T-helper 1 cell treated with Interleukin-12 subunit alpha and Interleukin-12 subunit beta and Interleukin-4 antibody, amounts not matched to agents 30 ng/mL and 1 ng/mL, for 36 hours (primary cell): ENCODE results near the gene SPECC1. TPM values are rescaled to one million over a fixed set of nuclear protein-coding genes. Genes with fewer than 3 reads are reported as not detected.

Experiments used
- intact Hi-C: fragments of 100-400 bp; cut with micrococcal nuclease; formaldehyde crosslinking; loops from one replicate; pipeline ENCODE4 v1.15.1; 2024
- total RNA-seq: library from RNA; stranded (reverse); gene quantifications from 2 replicates; pipeline ENCODE4 v1.2.3, GENCODE V29; 2022

The SPECC1 gene
- total RNA-seq, 1 donor from 2014 or later = 10.8 TPM

DNA sequence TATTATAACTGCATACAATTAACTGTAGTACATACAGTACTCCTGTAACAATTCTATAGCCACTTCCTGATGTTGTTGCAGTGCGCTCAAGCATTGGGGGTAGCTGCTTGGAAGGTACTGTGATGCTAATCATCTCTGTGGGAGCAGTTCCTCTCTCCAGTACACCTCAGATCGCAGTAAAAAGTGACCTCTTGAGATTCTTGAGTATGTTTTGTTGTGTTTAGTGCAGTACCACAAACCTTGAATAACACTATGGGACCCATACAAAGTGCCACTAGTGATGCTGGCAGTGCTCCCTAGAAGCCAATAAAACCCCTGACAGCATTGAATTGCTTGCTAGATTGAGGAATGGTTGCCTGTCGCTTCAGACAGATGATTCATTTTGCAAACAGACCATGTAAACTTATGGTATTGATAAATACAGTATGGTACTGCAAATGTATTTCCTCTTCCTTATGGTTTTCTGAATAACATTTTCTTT, 193.0 kb downstream of the SPECC1 start:
- intact Hi-C loops = no loop called here

- intact Hi-C loops = no loop called here
Measured at GRCh38 chr17:20203018-20203417, 193.9 kb downstream of the SPECC1 start.

DNA sequence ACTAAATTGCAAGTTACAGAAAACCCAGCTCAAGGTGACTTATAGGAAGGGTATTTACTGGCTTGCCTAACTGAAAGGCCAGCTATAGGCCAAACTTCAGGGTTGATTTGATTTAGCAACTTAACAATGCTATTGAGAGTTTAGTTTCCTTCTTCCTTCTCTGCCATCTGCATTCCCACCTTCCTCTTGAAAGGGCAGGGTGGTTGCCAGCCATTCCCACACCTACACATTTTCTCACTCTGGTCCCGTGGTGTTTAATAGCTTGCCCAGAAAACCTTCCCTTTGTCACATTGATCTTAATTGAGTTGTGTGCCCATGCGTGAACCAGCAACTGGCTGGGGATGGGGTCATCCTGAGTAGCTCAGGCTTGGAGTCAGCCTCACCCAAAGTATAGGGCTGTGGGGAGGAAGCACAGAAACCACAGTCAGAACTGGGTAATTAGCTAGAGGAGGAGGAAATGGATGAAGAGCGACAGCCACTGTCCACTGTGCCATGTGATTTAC, 194.7 kb downstream of the SPECC1 start:
- intact Hi-C loops = no loop called here

GRCh38 chr17:20205609-20206008, 196.4 kb downstream of the SPECC1 start:
- intact Hi-C loops = no loop called here

- intact Hi-C loops = no loop called here
Measured at GRCh38 chr17:20206068-20206467, 196.9 kb downstream of the SPECC1 start.

- intact Hi-C loops = no loop called here
Measured at GRCh38 chr17:20206591-20206990, 197.4 kb downstream of the SPECC1 start.

GRCh38 chr17:20207262-20207985, 198.3 kb downstream of the SPECC1 start:
- intact Hi-C loops = no loop called here

DNA sequence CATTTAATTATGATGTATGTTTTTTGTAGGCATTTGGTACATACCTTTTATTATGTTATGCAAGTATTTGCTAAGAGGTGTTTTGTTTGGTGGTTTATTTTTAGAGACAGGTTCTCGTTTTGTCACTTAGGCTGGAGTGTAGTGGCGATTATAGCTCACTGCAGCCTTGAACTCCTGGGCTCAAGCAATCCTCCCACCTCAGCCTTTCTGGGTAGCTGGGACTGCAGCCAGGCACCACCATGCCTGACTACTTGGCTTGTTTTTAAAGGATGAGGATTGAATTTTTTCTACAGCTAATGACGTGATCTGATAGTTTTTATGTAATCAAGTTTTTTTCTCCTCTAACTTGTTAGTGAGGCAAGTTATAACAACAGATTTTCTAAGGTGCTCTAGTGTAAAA, 199.6 kb downstream of the SPECC1 start:
- intact Hi-C loops = no loop called here

- intact Hi-C loops = no loop called here
Measured at GRCh38 chr17:20210180-20210579, 201.0 kb downstream of the SPECC1 start.

DNA sequence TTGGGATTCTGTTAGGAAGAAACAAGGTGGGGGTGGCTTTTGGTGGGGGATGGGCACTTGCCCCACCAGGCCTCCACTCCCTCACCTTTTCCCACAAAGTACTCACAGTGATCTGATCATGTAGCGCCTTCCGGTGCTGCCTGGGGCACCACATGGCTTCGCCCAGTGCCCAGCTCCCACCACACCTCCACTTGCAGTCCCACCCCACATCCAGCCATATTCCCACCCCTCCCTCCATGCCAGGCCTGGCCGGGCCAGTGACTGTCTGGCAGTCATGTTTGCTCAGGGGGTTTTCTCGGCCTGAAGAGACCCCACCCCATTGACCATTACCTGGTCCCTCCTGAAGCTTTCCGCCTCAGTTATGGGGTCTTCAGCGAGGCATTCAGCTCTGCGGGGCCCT, 201.5 kb downstream of the SPECC1 start:
- intact Hi-C loops = no loop called here

DNA sequence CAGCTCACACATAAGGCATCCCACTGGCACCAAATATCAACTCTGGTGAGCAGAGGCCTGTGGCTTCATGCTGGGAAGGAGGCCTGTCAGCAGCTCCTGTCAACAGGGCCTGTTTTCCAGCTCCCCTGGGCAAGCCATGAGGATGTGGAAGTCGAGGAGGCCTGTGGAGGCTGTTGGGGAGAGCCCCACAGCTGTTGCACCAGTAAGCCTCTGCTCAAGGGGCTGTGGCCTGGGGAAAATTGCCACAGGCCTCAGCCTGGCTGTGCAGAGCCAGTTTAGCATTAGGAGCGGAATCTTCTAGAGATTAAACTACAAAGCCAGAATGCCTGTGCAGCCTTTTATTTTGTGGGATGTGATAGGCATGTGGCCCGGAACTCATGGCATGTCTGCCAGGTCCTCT, 202.1 kb downstream of the SPECC1 start:
- intact Hi-C loops = no loop called here

DNA sequence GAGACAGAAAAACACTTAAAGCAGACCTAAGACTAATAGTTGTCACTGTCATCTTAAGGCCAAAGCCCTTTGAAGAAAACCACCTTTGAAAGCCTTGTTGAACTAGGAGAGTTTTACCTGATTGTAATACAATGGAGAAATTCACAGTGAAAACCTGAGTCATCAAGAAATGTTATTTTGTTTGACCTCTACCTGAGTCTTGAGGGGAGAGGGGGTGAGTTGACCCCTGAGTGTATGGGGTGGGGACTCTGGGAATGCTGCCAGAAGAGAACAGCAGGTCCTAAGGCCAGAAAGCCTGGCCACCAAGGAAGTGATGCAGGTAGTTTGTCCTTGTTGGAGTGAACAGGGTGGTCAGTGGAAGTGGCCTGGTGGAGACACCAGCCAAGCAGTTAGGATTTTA, 204.3 kb downstream of the SPECC1 start:
- intact Hi-C loops = no loop called here

DNA sequence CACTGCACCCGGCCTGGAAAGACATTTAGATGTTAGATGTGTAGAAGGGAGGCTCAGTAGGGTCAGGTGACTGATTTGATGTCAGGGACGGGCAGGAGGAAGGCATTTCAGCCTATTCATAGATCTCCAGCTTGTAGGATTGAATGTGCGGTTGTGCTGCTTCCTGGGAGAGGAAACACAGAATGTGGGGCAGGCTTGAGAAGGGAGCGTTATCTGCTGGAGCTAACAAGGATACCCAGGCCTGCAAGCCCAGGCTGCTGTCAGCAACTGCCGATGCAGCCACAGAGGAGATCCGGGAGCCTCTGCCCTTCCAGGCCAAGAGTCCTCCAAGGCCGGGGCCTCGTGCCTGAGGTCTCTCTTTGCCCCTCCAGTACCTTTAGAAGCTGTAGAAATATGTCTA, 205.6 kb downstream of the SPECC1 start:
- intact Hi-C loops = no loop called here

- intact Hi-C loops = no loop called here
Measured at GRCh38 chr17:20216154-20216815, 207.1 kb downstream of the SPECC1 start.

DNA sequence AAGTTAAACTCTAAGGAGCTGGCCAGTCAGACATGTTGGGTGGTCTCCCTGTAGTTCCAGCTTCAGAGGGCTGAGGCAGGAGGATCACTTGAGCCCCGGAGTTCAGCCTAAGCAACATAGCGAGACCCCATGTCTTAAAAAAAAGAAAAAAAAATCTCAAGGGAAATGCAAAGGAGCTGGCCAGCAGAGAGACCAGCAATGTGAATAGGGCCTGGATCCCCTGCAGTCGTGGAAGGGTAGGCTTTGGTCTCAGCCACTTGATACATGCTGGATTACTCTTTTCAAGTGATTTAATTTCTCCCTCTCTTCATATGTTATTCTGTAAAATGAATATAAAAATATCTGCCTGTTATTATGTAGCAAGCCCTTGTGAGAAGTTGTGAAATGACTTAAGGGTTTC, 207.7 kb downstream of the SPECC1 start:
- intact Hi-C loops = no loop called here

DNA sequence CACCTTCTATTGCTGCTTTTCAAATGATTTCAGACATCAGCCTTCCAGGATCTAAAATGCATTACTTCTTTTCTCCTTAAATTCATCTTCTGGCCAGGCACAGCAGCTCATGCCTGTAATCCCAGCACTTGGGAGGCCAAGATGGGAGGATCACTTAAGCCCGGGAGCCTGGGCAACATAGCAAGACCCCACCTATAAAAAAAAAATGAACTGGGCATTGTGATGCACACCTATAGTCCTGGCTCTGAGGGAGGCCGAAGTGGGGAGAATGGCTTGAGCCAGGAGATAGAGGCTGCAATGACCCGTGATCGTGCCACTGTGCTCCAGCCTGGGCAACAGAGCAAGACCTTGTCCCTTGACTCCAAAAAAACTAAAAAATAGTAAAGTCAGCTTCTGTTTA, 208.5 kb downstream of the SPECC1 start:
- intact Hi-C loops = no loop called here

DNA sequence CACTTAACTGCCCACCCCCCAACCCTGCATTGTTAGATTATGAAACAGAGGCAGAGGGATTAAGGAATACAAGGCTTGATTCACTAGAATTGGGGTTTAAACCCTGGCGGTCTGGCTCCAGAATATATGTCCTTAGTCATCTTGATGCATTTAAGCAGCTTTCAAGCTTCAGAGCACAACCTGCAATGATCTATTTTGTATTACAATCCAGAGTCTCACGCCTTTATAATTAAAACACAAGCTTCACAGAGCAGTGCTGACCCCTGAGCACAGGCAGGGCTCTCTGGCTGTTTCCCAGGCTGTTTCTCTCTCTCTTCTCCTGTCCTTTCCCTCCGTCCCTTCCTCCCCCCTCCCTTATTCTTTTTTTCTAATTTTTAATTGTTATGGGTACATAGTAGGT, 209.1 kb downstream of the SPECC1 start:
- intact Hi-C loops = no loop called here

DNA sequence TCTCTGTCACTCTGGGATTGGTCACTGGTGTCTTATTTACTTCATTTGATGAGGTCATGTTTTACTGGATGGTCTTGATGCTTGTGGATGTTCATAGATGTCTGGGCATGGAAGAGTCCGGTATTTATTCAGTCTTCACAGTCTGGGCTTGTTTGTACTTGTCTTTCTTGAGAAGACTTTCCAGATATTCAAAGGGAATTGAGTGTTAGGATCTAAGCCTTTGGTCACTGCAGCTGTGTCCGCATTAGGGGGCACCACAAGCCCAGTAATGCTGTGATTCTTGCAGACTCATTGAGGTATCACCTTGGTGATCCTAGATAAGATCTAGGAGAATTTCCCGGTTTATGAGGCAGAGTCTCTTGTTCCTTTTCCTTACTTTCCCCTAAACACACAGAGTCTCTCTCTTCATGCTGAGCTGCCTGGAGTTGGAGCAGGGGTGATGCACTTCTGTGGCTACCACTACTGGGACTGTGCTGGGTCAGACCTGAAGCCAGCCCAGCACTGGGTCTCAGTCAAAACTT, 214.7 kb downstream of the SPECC1 start:
- intact Hi-C loops = no loop called here

DNA sequence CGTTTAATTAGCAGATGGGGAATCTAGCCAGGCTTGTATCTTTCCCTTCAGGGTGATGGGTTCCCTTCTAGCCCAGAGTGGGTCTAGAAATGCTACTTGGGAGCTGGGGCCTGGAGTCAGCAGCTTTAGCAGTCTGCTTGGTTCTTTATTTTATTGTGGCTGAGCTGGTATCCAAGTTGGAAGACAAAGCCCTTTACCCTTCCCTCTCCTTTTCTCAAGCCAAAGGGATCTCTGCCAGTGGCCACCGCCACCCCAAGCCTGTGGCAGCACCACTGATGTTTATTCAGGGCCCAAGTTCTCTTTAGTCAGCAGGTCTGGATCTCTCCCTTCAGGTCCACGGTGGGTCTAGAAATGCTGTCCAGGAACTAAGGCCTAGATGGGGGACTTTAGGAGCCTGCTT, 215.2 kb downstream of the SPECC1 start:
- intact Hi-C loops = no loop called here

GRCh38 chr17:20225162-20226115, 216.3 kb downstream of the SPECC1 start:
- intact Hi-C loops = loop anchor here (1.0 kb wide), 4 partner anchors 9 to 233 kb away; no protein-coding TSS in a partner anchor

GRCh38 chr17:20226814-20227482, 217.8 kb downstream of the SPECC1 start:
- intact Hi-C loops = loop anchor here (1.0 kb wide), 4 partner anchors 7 to 235 kb away; no protein-coding TSS in a partner anchor
